A673 (cell line): Measurements from ENCODE around the gene SNX19. TPM values are rescaled to one million over a fixed set of nuclear protein-coding genes. Genes with fewer than 3 reads are reported as not detected.

ENCODE experiments used
- BruUV-seq: library from RNA; stranded (reverse); fragments of 400-500 nt; replicated peaks from 2 replicates; lab custom pipeline; 2021; lab: Mats Ljungman, UMichigan
- CTCF ChIA-PET: fragments of 300-600 bp; sonication (Branson Sonifier 250); formaldehyde crosslinking; loops from one replicate; lab custom pipeline; 2022; ENCODE audit warnings: antibody characterized with exemption; lab: Charles Lee
- POLR2A ChIA-PET: fragments of 300-600 bp; sonication (Branson Sonifier 250); formaldehyde crosslinking; loops from one replicate; lab custom pipeline; 2022; ENCODE audit warnings: antibody characterized with exemption; ENCODE audit not compliant: low non-redundant PET; lab: Charles Lee
- DNase-seq: peaks from one replicate; pipeline ENCODE4 v3.0.0-alpha.2; 2015; ENCODE audit warnings: low spot score
- H3K27ac ChIP-seq: fragments of 200-600 bp; sonication (generic); 2 replicates; pipeline ENCODE4 v1.5.1; 2016; ENCODE audit warnings: mixed run types, low read depth, mild to moderate bottlenecking, mixed read lengths, antibody characterized with exemption, low read length; ENCODE audit not compliant: poor library complexity, severe bottlenecking
- H3K27me3 ChIP-seq: fragments of 200-600 bp; sonication (generic); replicated peaks from 2 replicates; pipeline ENCODE4 v1.6.1; 2017; ENCODE audit warnings: mixed run types, low read depth, mild to moderate bottlenecking, mixed read lengths, antibody characterized with exemption, low read length; ENCODE audit not compliant: insufficient read depth, poor library complexity
- H3K36me3 ChIP-seq: fragments of 200-600 bp; sonication (generic); 2 replicates; pipeline ENCODE4 v1.6.1; 2016; ENCODE audit warnings: mixed run types, mild to moderate bottlenecking, mixed read lengths, antibody characterized with exemption, low read length; ENCODE audit not compliant: insufficient read depth, poor library complexity, severe bottlenecking
- H3K4me1 ChIP-seq: fragments of 200-600 bp; sonication (generic); 2 replicates; pipeline ENCODE4 v1.6.1; 2017; ENCODE audit warnings: mixed run types, mild to moderate bottlenecking, mixed read lengths, antibody characterized with exemption, low read length; ENCODE audit not compliant: insufficient read depth, poor library complexity, severe bottlenecking
- H3K4me3 ChIP-seq: fragments of 200-600 bp; sonication (generic); 2 replicates; pipeline ENCODE4 v1.5.1; 2016; ENCODE audit warnings: low read depth, mixed run types, mild to moderate bottlenecking, mixed read lengths, low read length; ENCODE audit not compliant: poor library complexity, severe bottlenecking
- H3K9me3 ChIP-seq: fragments of 200-600 bp; sonication (generic); 2 replicates; pipeline ENCODE4 v1.6.1; 2016; ENCODE audit warnings: mixed run types, low read depth, mild to moderate bottlenecking, mixed read lengths, antibody characterized with exemption, low read length; ENCODE audit not compliant: poor library complexity, severe bottlenecking
- EZH2 ChIP-seq: fragments of 200-600 bp; sonication (generic); IDR thresholded peaks from 2 replicates; pipeline ENCODE4 v1.6.1; 2017; ENCODE audit warnings: borderline replicate concordance, low read depth, mild to moderate bottlenecking, mixed read lengths, antibody characterized with exemption, low read length; ENCODE audit not compliant: poor library complexity, severe bottlenecking
- intact Hi-C: fragments of 100-400 bp; cut with micrococcal nuclease; formaldehyde crosslinking; loops from one replicate; pipeline ENCODE4 v1.10.0; 2022; ENCODE audit not compliant: unreplicated experiment
- total RNA-seq: library from RNA; stranded (reverse); gene quantifications from 2 replicates; pipeline ENCODE4 v1.2.3, GENCODE V29; 2021
- TF ChIP-seq, protein P1 (sequence below): fragments of 300-800, 200-600 bp; sonication (generic); conservative IDR thresholded peaks from 2 replicates; pipeline ENCODE4 v1.5.1; 2017; ENCODE audit warnings: low read depth, mild to moderate bottlenecking, antibody characterized with exemption, low read length, moderate library complexity, mixed read lengths

The SNX19 gene
- total RNA-seq, 1 experiment from 2014 or later = 51.9 TPM

DNA sequence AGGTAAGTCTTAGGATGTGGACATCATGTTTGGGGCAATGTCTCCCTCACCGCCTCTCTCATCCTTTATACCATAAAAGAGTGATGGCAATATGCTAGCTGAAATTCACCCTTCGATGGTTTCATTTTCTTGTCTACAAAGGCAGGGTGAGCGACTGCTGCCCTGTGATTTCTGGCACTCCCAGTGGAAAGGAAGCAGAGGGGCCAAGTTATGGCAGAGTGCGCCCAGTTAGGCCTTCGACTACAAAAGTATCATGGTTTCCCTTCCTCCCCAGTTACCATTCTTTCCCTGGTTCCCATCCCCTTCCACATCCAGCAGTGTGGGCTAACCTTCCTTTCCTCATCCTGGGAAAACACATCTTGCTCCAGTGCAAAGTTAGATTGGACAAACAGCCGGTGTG is 43.8 kb downstream of the SNX19 start:
- CTCF ChIA-PET = no interaction called here
- intact Hi-C loops = no loop called here
- H3K36me3 ChIP-seq = peaks cover 13% of the 10 kb centered on the region
- no peak for DNase-seq
- no TSS peak for BruUV-seq
- no peak for TF ChIP-seq EZH2
- TF ChIP-seq, protein P1, sequence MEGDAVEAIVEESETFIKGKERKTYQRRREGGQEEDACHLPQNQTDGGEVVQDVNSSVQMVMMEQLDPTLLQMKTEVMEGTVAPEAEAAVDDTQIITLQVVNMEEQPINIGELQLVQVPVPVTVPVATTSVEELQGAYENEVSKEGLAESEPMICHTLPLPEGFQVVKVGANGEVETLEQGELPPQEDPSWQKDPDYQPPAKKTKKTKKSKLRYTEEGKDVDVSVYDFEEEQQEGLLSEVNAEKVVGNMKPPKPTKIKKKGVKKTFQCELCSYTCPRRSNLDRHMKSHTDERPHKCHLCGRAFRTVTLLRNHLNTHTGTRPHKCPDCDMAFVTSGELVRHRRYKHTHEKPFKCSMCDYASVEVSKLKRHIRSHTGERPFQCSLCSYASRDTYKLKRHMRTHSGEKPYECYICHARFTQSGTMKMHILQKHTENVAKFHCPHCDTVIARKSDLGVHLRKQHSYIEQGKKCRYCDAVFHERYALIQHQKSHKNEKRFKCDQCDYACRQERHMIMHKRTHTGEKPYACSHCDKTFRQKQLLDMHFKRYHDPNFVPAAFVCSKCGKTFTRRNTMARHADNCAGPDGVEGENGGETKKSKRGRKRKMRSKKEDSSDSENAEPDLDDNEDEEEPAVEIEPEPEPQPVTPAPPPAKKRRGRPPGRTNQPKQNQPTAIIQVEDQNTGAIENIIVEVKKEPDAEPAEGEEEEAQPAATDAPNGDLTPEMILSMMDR = no peak
- no peaks in the 10 kb centered on the region for H3K4me1 ChIP-seq
- POLR2A ChIA-PET = no interaction called here
- no peaks in the 10 kb centered on the region for H3K9me3 ChIP-seq
- H3K27me3 ChIP-seq = no peaks in the 10 kb centered on the region
- H3K4me3 ChIP-seq = no peak overlapping the region
- H3K27ac ChIP-seq = no peak overlapping the region

- CTCF ChIA-PET = no interaction called here
- DNase-seq = no peak
- TF ChIP-seq, protein P1 = no peak
- TF ChIP-seq EZH2 = no peak
Measured at GRCh38 chr11:130872102-130872501, 44.2 kb downstream of the SNX19 start.

GRCh38 chr11:130871616-130872015 is 44.7 kb downstream of the SNX19 start:
- Histone ChIP-seq H3K27ac (no peak overlapping the region), H3K36me3 (peaks cover 5% of the 10 kb centered on the region), H3K4me1 (no peaks in the 10 kb centered on the region), H3K4me3 (no peak overlapping the region), H3K9me3 (no peaks in the 10 kb centered on the region), H3K27me3 (no peaks in the 10 kb centered on the region)
- no TSS peak for BruUV-seq
- DNase-seq = no peak
- no peak for TF ChIP-seq EZH2
- TF ChIP-seq, protein P1 = no peak
- intact Hi-C loops = no loop called here
- POLR2A ChIA-PET = no interaction called here
- CTCF ChIA-PET = interaction anchor here (0.7 kb wide), 1 partner anchor 44 kb away, joined by 3 read pairs; the partner anchor contains the start of gene SNX19

More at GRCh38 chr11:130872102-130872501, 44.2 kb downstream of the SNX19 start:
- H3K36me3 ChIP-seq = peaks cover 9% of the 10 kb centered on the region
- H3K9me3 ChIP-seq = no peaks in the 10 kb centered on the region
- H3K27ac ChIP-seq = no peak overlapping the region
- BruUV-seq = no TSS peak
- H3K27me3 ChIP-seq = no peaks in the 10 kb centered on the region
- POLR2A ChIA-PET = no interaction called here
- H3K4me1 ChIP-seq = no peaks in the 10 kb centered on the region
- H3K4me3 ChIP-seq = no peak overlapping the region
- intact Hi-C loops = no loop called here
